GM23248 (cell line): ENCODE data around the gene TNKS2.

Experiments
- EZH2 ChIP-seq: fragments of 200-600 bp; sonication (generic); IDR thresholded peaks from 2 replicates; pipeline ENCODE4 v1.6.1; 2018; ENCODE audit warnings: antibody characterized with exemption, mild to moderate bottlenecking; ENCODE audit not compliant: insufficient read depth, poor library complexity, severe bottlenecking
- EZH2phosphoT487 ChIP-seq: fragments of 200-600 bp; sonication (generic); IDR thresholded peaks from 2 replicates; pipeline ENCODE4 v1.6.1; 2018; ENCODE audit warnings: antibody characterized with exemption, moderate library complexity, mild to moderate bottlenecking, low read depth; ENCODE audit not compliant: insufficient read depth

DNA sequence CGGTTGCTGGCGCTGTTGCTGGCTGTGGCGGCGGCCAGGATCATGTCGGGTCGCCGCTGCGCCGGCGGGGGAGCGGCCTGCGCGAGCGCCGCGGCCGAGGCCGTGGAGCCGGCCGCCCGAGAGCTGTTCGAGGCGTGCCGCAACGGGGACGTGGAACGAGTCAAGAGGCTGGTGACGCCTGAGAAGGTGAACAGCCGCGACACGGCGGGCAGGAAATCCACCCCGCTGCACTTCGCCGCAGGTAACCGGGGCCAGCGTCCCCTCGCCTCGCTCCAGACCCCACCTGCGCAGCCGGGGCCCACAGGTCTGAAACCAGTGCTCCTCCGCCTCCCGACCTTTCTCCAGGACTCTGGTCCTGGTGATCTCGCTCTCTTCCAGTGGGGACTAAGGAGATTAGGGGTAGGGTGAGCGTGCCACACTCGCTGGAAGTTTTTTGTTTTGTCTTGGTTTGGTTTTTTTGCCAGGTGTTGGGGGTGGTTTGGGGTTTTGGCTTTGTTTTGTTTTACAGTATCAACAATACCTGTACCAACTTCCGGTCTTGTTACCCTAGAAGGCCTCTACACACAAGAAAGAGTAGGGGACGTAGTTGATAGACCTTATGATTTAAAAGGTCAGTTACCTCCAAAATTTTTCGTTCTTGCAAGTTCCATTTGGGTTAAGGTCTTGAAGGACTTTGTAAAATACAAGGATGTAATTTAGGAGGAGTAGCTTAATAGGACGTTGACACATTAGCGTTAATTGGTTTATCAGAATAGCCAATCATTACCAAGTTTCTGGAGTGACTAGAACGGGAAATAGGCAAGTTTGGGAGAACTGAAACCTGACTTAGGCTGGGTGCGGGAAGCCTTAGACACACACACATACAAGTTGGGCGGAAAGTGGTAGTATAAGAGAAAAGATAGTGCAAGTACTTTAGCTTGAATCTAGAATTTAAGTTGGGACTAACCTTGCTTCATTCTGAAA lies 704 bp downstream of the TNKS2 start:
- TF ChIP-seq EZH2phosphoT487 (no peak), EZH2 (no peak)
